SKM-1 (cell line): ENCODE measurements around the gene SPP2.

ENCODE experiments used
- DNase-seq: peaks from one replicate; lab custom pipeline; 2025; ENCODE audit not compliant: unreplicated experiment; lab: John Stamatoyannopoulos, UW

The SPP2 gene

GRCh38 chr2:234091883-234092282 lies 41.4 kb downstream of the SPP2 start:
- DNase-seq: no peak

- no peak for DNase-seq
Measured at GRCh38 chr2:234092344-234092743, 41.8 kb downstream of the SPP2 start.

GRCh38 chr2:234095301-234095700 lies 44.8 kb downstream of the SPP2 start:
- no peak for DNase-seq

- no peak for DNase-seq
Measured at GRCh38 chr2:234096164-234096563, 45.7 kb downstream of the SPP2 start.

GRCh38 chr2:234098681-234099080 lies 48.2 kb downstream of the SPP2 start:
- no peak for DNase-seq

- DNase-seq: no peak
Measured at GRCh38 chr2:234099266-234099665, 48.8 kb downstream of the SPP2 start.

- DNase-seq: no peak
Measured at GRCh38 chr2:234100686-234101085, 50.2 kb downstream of the SPP2 start.

GRCh38 chr2:234102112-234102511 lies 51.6 kb downstream of the SPP2 start:
- DNase-seq: no peak

GRCh38 chr2:234107861-234108260 lies 57.4 kb downstream of the SPP2 start:
- no peak for DNase-seq

GRCh38 chr2:234109321-234109720 lies 58.8 kb downstream of the SPP2 start:
- DNase-seq: no peak

GRCh38 chr2:234110219-234110618 lies 59.7 kb downstream of the SPP2 start:
- DNase-seq: no peak

- no peak for DNase-seq
Measured at GRCh38 chr2:234111523-234111922, 61.0 kb downstream of the SPP2 start.

GRCh38 chr2:234116010-234116409 lies 65.5 kb downstream of the SPP2 start:
- no peak for DNase-seq

GRCh38 chr2:234121999-234122398 lies 71.5 kb downstream of the SPP2 start:
- DNase-seq: no peak

GRCh38 chr2:234125451-234126145 lies 75.1 kb downstream of the SPP2 start:
- no peak for DNase-seq

GRCh38 chr2:234126146-234126470 lies 75.6 kb downstream of the SPP2 start:
- no peak for DNase-seq
